Measurements from ENCODE around the gene AK1. TPM values are rescaled to one million over a fixed set of nuclear protein-coding genes. Genes with fewer than 3 reads are reported as not detected.

The AK1 gene
- total and polyA plus RNA-seq, 2 of the 8 experiments (the other 6 are each of a cell fraction or from before 2014, with no cell fraction given), result 37.9 to 39.2 TPM

DNA sequence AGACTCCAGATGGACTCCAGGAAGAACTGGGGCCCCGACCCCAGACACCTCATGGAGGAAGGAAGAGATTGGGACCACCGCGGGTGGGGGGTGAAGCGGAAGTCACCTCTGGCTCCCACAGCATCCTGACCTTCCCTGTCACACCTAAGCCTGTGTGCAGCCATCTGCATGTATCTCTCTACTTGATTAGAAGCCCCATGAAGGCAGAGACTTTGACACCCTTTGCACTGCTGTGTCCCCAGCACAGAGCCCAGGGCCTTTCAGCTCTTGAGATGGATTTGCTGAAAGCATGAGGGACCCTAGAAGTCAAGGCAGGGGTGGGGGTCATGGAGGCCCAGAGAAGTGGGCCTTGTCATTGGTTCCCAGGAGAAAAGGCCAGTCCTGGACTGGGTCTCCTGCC, 20.2 kb downstream of the AK1 start:
- no peak overlapping the region for H3K27ac ChIP-seq (ENCODE audit: low read depth, low read length)
- no peak overlapping the region for H3K18ac ChIP-seq (ENCODE audit: extremely low read depth, low read length)
- H2BK5ac ChIP-seq (ENCODE audit: low read depth, low read length), result no peak overlapping the region
- H2AFZ ChIP-seq (ENCODE audit: low read length), result no peak overlapping the region
- H3K79me2 ChIP-seq (ENCODE audit: control insufficient read depth in 1 of 2, insufficient read depth in 2 of 2, low read length in 2 of 2), result no peaks in the 10 kb centered on the region
- no peaks in the 10 kb centered on the region for H3K79me1 ChIP-seq (ENCODE audit: low read depth, low read length)
- H2BK120ac ChIP-seq (replicated peaks; ENCODE audit: low read depth, low read length), result no peak overlapping the region
- H3K4me1 ChIP-seq (replicated peaks in 1 of 4; ENCODE audit: control insufficient read depth in 3 of 4, insufficient read depth in 4 of 4, low read length in 3 of 4), result peaks cover 0 to 10% (median 6%) of the 10 kb centered on the region in 4 experiments; a peak in 5 of 7 replicates
- no peak overlapping the region for H3K14ac ChIP-seq (ENCODE audit: insufficient read length)
- H3K4me2 ChIP-seq (ENCODE audit: insufficient read depth in 1 of 2, low read depth in 2 of 2, low read length in 2 of 2), result no peak overlapping the region
- no peak overlapping the region for H2BK12ac ChIP-seq (ENCODE audit: low read depth, low read length)
- ChIA-PET CTCF (ENCODE audit: partially characterized antibody) (interaction anchor here (0.7 to 6.6 kb wide), 6 partner anchors 9 to 94 kb away, joined by 3 to 50 read pairs (median 5); no protein-coding TSS in a partner anchor), POLR2A (ENCODE audit: partially characterized antibody) (interaction anchor here (1.2 kb wide), 1 partner anchor 10 kb away, joined by 3 read pairs; no protein-coding TSS in a partner anchor)
- DNase-seq (ENCODE audit: low read depth in 1 of 2, low spot score in 2 of 2) (no peak), FAIRE-seq (no peak)
- no peak overlapping the region for H4K8ac ChIP-seq (ENCODE audit: extremely low read depth, insufficient read depth, low read length)
- H3K36me3 ChIP-seq (ENCODE audit: control insufficient read depth in 2 of 4, insufficient read depth in 4 of 4, low read length in 3 of 4), result no peaks in the 10 kb centered on the region
- no peak overlapping the region for H3K4ac ChIP-seq (replicated peaks; ENCODE audit: insufficient read length, low read depth, low read length)
- no peak overlapping the region for H4K5ac ChIP-seq (ENCODE audit: insufficient read length, low read depth, low read length)
- H3K23me2 ChIP-seq (ENCODE audit: low read depth, low read length), result no peaks in the 10 kb centered on the region; the same call in 1 of the 2 replicates
- no peaks in the 10 kb centered on the region for H3K27me3 ChIP-seq (replicated peaks in 1 of 4; ENCODE audit: control insufficient read depth in 3 of 4, extremely low read depth in 1 of 4, insufficient read depth in 3 of 4, low read length in 3 of 4)
- H3K23ac ChIP-seq (ENCODE audit: insufficient read length), result no peak overlapping the region
- H4K91ac ChIP-seq (replicated peaks; ENCODE audit: insufficient read length, low read length), result no peak overlapping the region
- 0 out of 2 replicates have a peak overlapping the region, but pooled peaks have one; percentile 24 for H2AK5ac ChIP-seq (ENCODE audit: low read depth, low read length)
- no peak overlapping the region for H2BK15ac ChIP-seq (ENCODE audit: low read length)
- 100% methylated on average over 1 of the region's 4 CpGs; no CpG with 5 or more reads in 1 of the 2 experiments for WGBS, 2 experiments (ENCODE audit: extremely low coverage in 1 of 2, insufficient coverage in 1 of 2, insufficient read length in 1 of 2, insufficient replicate concordance in 2 of 2, low coverage in 1 of 2, low lambda C conversion rate in 2 of 2, missing lambda C conversion rate in 1 of 2)
- H4K20me1 ChIP-seq (replicated peaks in 1 of 2; ENCODE audit: control insufficient read depth in 1 of 2, insufficient read depth in 2 of 2, low read length in 2 of 2), result no peaks in the 10 kb centered on the region
- no peak overlapping the region for H2BK20ac ChIP-seq (ENCODE audit: low read length)
- no peak overlapping the region for H3K4me3 ChIP-seq (ENCODE audit: extremely low read depth in 1 of 4, insufficient read depth in 2 of 4, low read depth in 3 of 4, low read length in 4 of 4)
- no peak overlapping the region for H3K9ac ChIP-seq (replicated peaks in 1 of 4; ENCODE audit: extremely low read depth in 1 of 4, low read depth in 3 of 4, low read length in 3 of 4)
- no peaks in the 10 kb centered on the region for H3K9me3 ChIP-seq (ENCODE audit: insufficient read depth in 2 of 2, low read depth in 1 of 2, low read length in 1 of 2)
- no peak overlapping the region for H3K56ac ChIP-seq (replicated peaks; ENCODE audit: insufficient read length, low read depth, low read length)
- TF ChIP-seq TAF7 (optimal IDR thresholded peaks at IDR 0.05; ENCODE audit: borderline replicate concordance, low read depth, low read length) (no peak), YY1 (IDR thresholded peaks at IDR 0.05; ENCODE audit: low read depth, low read length) (no peak)

Data from H1 (cell line).